Loucy (cell line): Measurements from ENCODE around the gene SLC26A11.
"Not testable (repeated sequence)": the region's sequence is repeated elsewhere in the genome, so short reads cannot be mapped to it uniquely, and the experiment has no call there.

Source experiments
- CTCF ChIP-seq: fragments of 200-600 bp; sonication (generic); conservative IDR thresholded peaks from 2 replicates; pipeline ENCODE4 v1.5.1; 2014; ENCODE audit warnings: mild to moderate bottlenecking, antibody characterized with exemption, low read length
- EZH2phosphoT487 ChIP-seq: fragments of 200-600 bp; IDR thresholded peaks from 2 replicates; pipeline ENCODE4 v1.6.1; 2018; ENCODE audit warnings: antibody characterized with exemption, mild to moderate bottlenecking, moderate library complexity, borderline replicate concordance

- not testable (repeated sequence) for TF ChIP-seq CTCF, EZH2phosphoT487
These were observed 79.3 kb downstream of the SLC26A11 start for GRCh38 chr17:80299350-80300100.
